ENCODE measurements around the gene TMA7. TPM values are rescaled to one million over a fixed set of nuclear protein-coding genes. Genes with fewer than 3 reads are reported as not detected.

TMA7 gene
- total RNA-seq, 4 donors from 2014 or later = 239 to 266 (median 255) TPM

GRCh38 chr3:48410205-48411040 lies 29.6 kb upstream of the TMA7 start:
- TF ChIP-seq CTCF (IDR thresholded peaks at IDR 0.05) = no peak
- no peak for ATAC-seq (ENCODE audit: low FRiP score)
- DNase-seq (ENCODE audit: low spot score) = peak; percentile 16

- ATAC-seq (ENCODE audit: low FRiP score) (no peak), DNase-seq (ENCODE audit: low spot score) (peak; percentile 18)
- TF ChIP-seq CTCF (IDR thresholded peaks at IDR 0.05) = no peak
Observed at GRCh38 chr3:48411041-48411588, 28.9 kb upstream of the TMA7 start.

GRCh38 chr3:48411606-48412374 lies 28.3 kb upstream of the TMA7 start:
- no peak for TF ChIP-seq CTCF (IDR thresholded peaks at IDR 0.05)
- ATAC-seq (ENCODE audit: low FRiP score) (no peak), DNase-seq (ENCODE audit: low spot score) (peak; percentile 9)

GRCh38 chr3:48412375-48413001 lies 27.6 kb upstream of the TMA7 start:
- TF ChIP-seq CTCF (IDR thresholded peaks at IDR 0.05) = no peak
- ATAC-seq (ENCODE audit: low FRiP score) (no peak), DNase-seq (ENCODE audit: low spot score) (no peak)

GRCh38 chr3:48413086-48413485 lies 27.0 kb upstream of the TMA7 start:
- DNase-seq (ENCODE audit: low spot score) = no peak
- no peak for ATAC-seq (ENCODE audit: low FRiP score)
- TF ChIP-seq CTCF (IDR thresholded peaks at IDR 0.05) = no peak

- ATAC-seq (ENCODE audit: low FRiP score) (no peak), DNase-seq (ENCODE audit: low spot score) (no peak)
Observed at GRCh38 chr3:48413611-48414010, 26.4 kb upstream of the TMA7 start.

More at GRCh38 chr3:48413611-48414010, 26.4 kb upstream of the TMA7 start:
- TF ChIP-seq CTCF (IDR thresholded peaks at IDR 0.05) = no peak
